Liver (tissue), 9 donors: Measurements from ENCODE around the gene APOBEC3C. TPM values are rescaled to one million over a fixed set of nuclear protein-coding genes. Genes with fewer than 3 reads are reported as not detected.

Source experiments
- DNase-seq: peaks from one replicate; pipeline ENCODE4 v3.0.0-alpha.2; 2017; ENCODE audit warnings: low spot score
- H3K27ac ChIP-seq, 2 donors: one replicate each; pipeline ENCODE4 v1.7.0; 2013; ENCODE audit warnings: inconsistent platforms in 2 of 2, low read length in 2 of 2, control low read depth in 1 of 2, low read depth in 1 of 2, mild to moderate bottlenecking in 1 of 2
- H3K27me3 ChIP-seq, 4 donors: one replicate each; pipeline versions ENCODE4 v1.6.1 to v1.7.0; 2013; ENCODE audit warnings: low read length in 3 of 4, inconsistent platforms in 1 of 4, mild to moderate bottlenecking in 1 of 4, moderate library complexity in 1 of 4; ENCODE audit not compliant: control insufficient read depth in 4 of 4, insufficient read depth in 4 of 4
- H3K36me3 ChIP-seq, 4 donors: one replicate each; pipeline versions ENCODE4 v1.6.1 to v1.7.0; 2013; ENCODE audit warnings: low read length in 3 of 4, mild to moderate bottlenecking in 3 of 4, low read depth in 1 of 4, moderate library complexity in 1 of 4; ENCODE audit not compliant: control insufficient read depth in 4 of 4, insufficient read depth in 3 of 4
- H3K4me1 ChIP-seq, 4 donors: one replicate each; pipeline versions ENCODE4 v1.6.1 to v1.7.0; 2013; ENCODE audit warnings: low read length in 3 of 4, mild to moderate bottlenecking in 3 of 4, moderate library complexity in 1 of 4; ENCODE audit not compliant: control insufficient read depth in 4 of 4, insufficient read depth in 4 of 4
- H3K4me3 ChIP-seq, 3 donors: one replicate each; pipeline versions ENCODE4 v1.6.1 to v1.7.0; 2013; ENCODE audit warnings: low read length in 3 of 3, control low read depth in 1 of 3, low read depth in 1 of 3, mild to moderate bottlenecking in 1 of 3
- H3K9ac ChIP-seq, 2 donors: one replicate each; pipeline ENCODE4 v1.7.0; 2013; ENCODE audit warnings: low read length in 2 of 2, mild to moderate bottlenecking in 2 of 2, moderate library complexity in 2 of 2, control low read depth in 1 of 2, low read depth in 1 of 2
- H3K9me3 ChIP-seq, 4 donors: one replicate each; pipeline versions ENCODE4 v1.6.1 to v1.7.0; 2013; ENCODE audit warnings: low read length in 3 of 4; ENCODE audit not compliant: control insufficient read depth in 4 of 4
- EGR1 ChIP-seq, 2 donors: IDR thresholded peaks; 2 replicates each; pipeline ENCODE4 v1.6.1; 2016 to 2018; ENCODE audit warnings: antibody characterized with exemption in 2 of 2, low read depth in 2 of 2
- FOXA1 ChIP-seq: IDR thresholded peaks from 2 replicates; pipeline ENCODE4 v1.6.1; 2016; ENCODE audit warnings: antibody characterized with exemption
- FOXA2 ChIP-seq: IDR thresholded peaks from 2 replicates; pipeline ENCODE4 v1.6.1; 2016; ENCODE audit warnings: antibody characterized with exemption
- GABPA ChIP-seq, 2 donors: IDR thresholded peaks in 1 of 2; conservative IDR thresholded peaks in 1 of 2; 2 replicates each; pipeline ENCODE4 v1.6.1; 2016; ENCODE audit warnings: antibody characterized with exemption in 2 of 2, mild to moderate bottlenecking in 1 of 2, moderate library complexity in 1 of 2
- HNF4A ChIP-seq, 2 donors: conservative IDR thresholded peaks; 2 replicates each; pipeline ENCODE4 v1.6.1; 2016; ENCODE audit warnings: antibody characterized with exemption in 2 of 2, mild to moderate bottlenecking in 2 of 2
- HNF4G ChIP-seq: IDR thresholded peaks from 2 replicates; pipeline ENCODE4 v1.6.1; 2016; ENCODE audit warnings: antibody characterized with exemption
- JUND ChIP-seq, 2 donors: IDR thresholded peaks; 2 replicates each; pipeline ENCODE4 v1.6.1; 2016; ENCODE audit warnings: antibody characterized with exemption in 2 of 2
- NR2F2 ChIP-seq: IDR thresholded peaks from 2 replicates; pipeline ENCODE4 v1.6.1; 2016; ENCODE audit warnings: antibody characterized with exemption
- RAD21 ChIP-seq, 2 donors: IDR thresholded peaks; 2 replicates each; pipeline ENCODE4 v1.6.1; 2016; ENCODE audit warnings: antibody characterized with exemption in 2 of 2, mild to moderate bottlenecking in 2 of 2
- RXRA ChIP-seq, 2 donors: IDR thresholded peaks; 2 replicates each; pipeline ENCODE4 v1.6.1; 2017 to 2018; ENCODE audit warnings: antibody characterized with exemption in 2 of 2, mild to moderate bottlenecking in 1 of 2
- SP1 ChIP-seq: IDR thresholded peaks from 2 replicates; pipeline ENCODE4 v1.6.1; 2018; ENCODE audit warnings: antibody characterized with exemption, mild to moderate bottlenecking
- TAF1 ChIP-seq: conservative IDR thresholded peaks from 2 replicates; pipeline ENCODE4 v1.6.1; 2016; ENCODE audit warnings: antibody characterized with exemption, mild to moderate bottlenecking
- YY1 ChIP-seq: IDR thresholded peaks from 2 replicates; pipeline ENCODE4 v1.6.1; 2016; ENCODE audit warnings: antibody characterized with exemption, mild to moderate bottlenecking
- WGBS: extraction: QIAGEN DNeasy Blood & Tissue Kit; methylation state at CpG from one replicate; pipeline ENCODE4 v1.1.7; 2013; 5-methylcytosine and 5-hydroxymethylcytosine counted together
- polyA plus RNA-seq, 2 donors: library from polyadenylated mRNA; stranded (reverse) in 1 of 2; unstranded in 1 of 2; fragments of 200-250 nt in 1 of 2; fragments of >200 nt in 1 of 2; fragmentation: Nextera tagmentation in 1 of 2; extraction: Ambion mirVana in 1 of 2; gene quantifications; one replicate each; pipeline versions ENCODE4 v1.2.1 to v1.2.3, GENCODE V29; 2013 to 2015
- total RNA-seq, 2 donors: library from RNA; depleted of rRNA; stranded (reverse); fragments of >200 nt; gene quantifications; one replicate each; pipeline ENCODE4 v1.2.3, GENCODE V29; 2014
- TF ChIP-seq, protein P1 (sequence below): IDR thresholded peaks from 2 replicates; pipeline ENCODE4 v1.6.1; 2016; ENCODE audit warnings: antibody characterized with exemption
- TF ChIP-seq, protein P2 (sequence below): IDR thresholded peaks from 2 replicates; pipeline ENCODE4 v1.6.1; 2016; ENCODE audit warnings: antibody characterized with exemption
- TF ChIP-seq, protein P3 (sequence below): IDR thresholded peaks from 2 replicates; pipeline ENCODE4 v1.6.1; 2016; ENCODE audit warnings: antibody characterized with exemption, mild to moderate bottlenecking
- TF ChIP-seq, protein P4 (sequence below): fragments of 150-350 bp; IDR thresholded peaks from 2 replicates; pipeline ENCODE4 v1.5.1; 2017; ENCODE audit warnings: improper control_type of control experiment, low read depth, low read length; ENCODE audit not compliant: missing input control
- TF ChIP-seq, protein P5 (sequence below): IDR thresholded peaks from 2 replicates; pipeline ENCODE4 v1.6.1; 2016; ENCODE audit warnings: antibody characterized with exemption
- donor health status: healthy.
- donor health status: healthy.
- donor health status: healthy.
- donor health status: healthy.
- donor health status: healthy.

APOBEC3C gene
- total and polyA plus RNA-seq, 4 donors: 1.2 to 11.9 (median 3.7) TPM

DNA sequence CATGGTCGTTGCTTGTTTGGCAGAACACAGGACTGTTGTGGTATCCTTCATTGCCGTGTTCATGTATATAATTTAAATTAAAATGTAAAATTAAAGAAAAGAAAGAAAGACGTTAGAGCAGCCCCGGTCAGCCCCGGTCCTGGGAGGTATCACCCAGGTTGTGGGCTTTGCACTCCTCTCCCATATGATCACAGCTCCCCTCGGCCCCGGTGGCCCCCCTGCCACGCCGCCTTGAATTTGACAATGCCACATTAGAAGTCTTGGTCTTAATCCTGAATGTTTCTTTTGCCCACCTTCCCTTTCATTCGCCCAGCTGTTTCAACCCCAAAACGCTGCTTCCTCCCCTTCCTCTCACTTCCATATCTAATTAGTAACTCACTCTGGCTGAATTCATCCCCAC, 45.3 kb upstream of the APOBEC3C start:
- H3K9me3 ChIP-seq: no peaks in the 10 kb centered on the region
- no peak overlapping the region for H3K4me3 ChIP-seq
- TF ChIP-seq HNF4A (conservative IDR thresholded peaks at IDR 0.05) (no peak), HNF4G (no peak), FOXA2 (no peak), NR2F2 (no peak), RAD21 (IDR thresholded peaks at IDR 0.05) (no peak), GABPA (IDR thresholded peaks at IDR 0.05 in 1 of 2, conservative IDR thresholded peaks at IDR 0.05 in 1 of 2) (no peak), TAF1 (no peak), JUND (IDR thresholded peaks at IDR 0.05) (no peak), FOXA1 (no peak), RXRA (IDR thresholded peaks at IDR 0.05) (no peak), YY1 (no peak)
- TF ChIP-seq, protein P1, sequence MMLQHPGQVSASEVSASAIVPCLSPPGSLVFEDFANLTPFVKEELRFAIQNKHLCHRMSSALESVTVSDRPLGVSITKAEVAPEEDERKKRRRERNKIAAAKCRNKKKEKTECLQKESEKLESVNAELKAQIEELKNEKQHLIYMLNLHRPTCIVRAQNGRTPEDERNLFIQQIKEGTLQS: no peak
- TF ChIP-seq, protein P2, sequence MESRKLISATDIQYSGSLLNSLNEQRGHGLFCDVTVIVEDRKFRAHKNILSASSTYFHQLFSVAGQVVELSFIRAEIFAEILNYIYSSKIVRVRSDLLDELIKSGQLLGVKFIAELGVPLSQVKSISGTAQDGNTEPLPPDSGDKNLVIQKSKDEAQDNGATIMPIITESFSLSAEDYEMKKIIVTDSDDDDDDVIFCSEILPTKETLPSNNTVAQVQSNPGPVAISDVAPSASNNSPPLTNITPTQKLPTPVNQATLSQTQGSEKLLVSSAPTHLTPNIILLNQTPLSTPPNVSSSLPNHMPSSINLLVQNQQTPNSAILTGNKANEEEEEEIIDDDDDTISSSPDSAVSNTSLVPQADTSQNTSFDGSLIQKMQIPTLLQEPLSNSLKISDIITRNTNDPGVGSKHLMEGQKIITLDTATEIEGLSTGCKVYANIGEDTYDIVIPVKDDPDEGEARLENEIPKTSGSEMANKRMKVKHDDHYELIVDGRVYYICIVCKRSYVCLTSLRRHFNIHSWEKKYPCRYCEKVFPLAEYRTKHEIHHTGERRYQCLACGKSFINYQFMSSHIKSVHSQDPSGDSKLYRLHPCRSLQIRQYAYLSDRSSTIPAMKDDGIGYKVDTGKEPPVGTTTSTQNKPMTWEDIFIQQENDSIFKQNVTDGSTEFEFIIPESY: no peak
- TF ChIP-seq, protein P3, sequence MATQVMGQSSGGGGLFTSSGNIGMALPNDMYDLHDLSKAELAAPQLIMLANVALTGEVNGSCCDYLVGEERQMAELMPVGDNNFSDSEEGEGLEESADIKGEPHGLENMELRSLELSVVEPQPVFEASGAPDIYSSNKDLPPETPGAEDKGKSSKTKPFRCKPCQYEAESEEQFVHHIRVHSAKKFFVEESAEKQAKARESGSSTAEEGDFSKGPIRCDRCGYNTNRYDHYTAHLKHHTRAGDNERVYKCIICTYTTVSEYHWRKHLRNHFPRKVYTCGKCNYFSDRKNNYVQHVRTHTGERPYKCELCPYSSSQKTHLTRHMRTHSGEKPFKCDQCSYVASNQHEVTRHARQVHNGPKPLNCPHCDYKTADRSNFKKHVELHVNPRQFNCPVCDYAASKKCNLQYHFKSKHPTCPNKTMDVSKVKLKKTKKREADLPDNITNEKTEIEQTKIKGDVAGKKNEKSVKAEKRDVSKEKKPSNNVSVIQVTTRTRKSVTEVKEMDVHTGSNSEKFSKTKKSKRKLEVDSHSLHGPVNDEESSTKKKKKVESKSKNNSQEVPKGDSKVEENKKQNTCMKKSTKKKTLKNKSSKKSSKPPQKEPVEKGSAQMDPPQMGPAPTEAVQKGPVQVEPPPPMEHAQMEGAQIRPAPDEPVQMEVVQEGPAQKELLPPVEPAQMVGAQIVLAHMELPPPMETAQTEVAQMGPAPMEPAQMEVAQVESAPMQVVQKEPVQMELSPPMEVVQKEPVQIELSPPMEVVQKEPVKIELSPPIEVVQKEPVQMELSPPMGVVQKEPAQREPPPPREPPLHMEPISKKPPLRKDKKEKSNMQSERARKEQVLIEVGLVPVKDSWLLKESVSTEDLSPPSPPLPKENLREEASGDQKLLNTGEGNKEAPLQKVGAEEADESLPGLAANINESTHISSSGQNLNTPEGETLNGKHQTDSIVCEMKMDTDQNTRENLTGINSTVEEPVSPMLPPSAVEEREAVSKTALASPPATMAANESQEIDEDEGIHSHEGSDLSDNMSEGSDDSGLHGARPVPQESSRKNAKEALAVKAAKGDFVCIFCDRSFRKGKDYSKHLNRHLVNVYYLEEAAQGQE: no peak
- TF ChIP-seq, protein P4, sequence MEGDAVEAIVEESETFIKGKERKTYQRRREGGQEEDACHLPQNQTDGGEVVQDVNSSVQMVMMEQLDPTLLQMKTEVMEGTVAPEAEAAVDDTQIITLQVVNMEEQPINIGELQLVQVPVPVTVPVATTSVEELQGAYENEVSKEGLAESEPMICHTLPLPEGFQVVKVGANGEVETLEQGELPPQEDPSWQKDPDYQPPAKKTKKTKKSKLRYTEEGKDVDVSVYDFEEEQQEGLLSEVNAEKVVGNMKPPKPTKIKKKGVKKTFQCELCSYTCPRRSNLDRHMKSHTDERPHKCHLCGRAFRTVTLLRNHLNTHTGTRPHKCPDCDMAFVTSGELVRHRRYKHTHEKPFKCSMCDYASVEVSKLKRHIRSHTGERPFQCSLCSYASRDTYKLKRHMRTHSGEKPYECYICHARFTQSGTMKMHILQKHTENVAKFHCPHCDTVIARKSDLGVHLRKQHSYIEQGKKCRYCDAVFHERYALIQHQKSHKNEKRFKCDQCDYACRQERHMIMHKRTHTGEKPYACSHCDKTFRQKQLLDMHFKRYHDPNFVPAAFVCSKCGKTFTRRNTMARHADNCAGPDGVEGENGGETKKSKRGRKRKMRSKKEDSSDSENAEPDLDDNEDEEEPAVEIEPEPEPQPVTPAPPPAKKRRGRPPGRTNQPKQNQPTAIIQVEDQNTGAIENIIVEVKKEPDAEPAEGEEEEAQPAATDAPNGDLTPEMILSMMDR: no peak
- TF ChIP-seq, protein P5, sequence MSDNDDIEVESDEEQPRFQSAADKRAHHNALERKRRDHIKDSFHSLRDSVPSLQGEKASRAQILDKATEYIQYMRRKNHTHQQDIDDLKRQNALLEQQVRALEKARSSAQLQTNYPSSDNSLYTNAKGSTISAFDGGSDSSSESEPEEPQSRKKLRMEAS: no peak
- DNase-seq: no peak
- 83% methylated on average over 11 of the region's 11 CpGs for WGBS
- H3K27me3 ChIP-seq: no peaks in the 10 kb centered on the region
- H3K4me1 ChIP-seq: no peaks in the 10 kb centered on the region
- H3K27ac ChIP-seq: no peak overlapping the region
- H3K36me3 ChIP-seq: no peaks in the 10 kb centered on the region
- no peak overlapping the region for H3K9ac ChIP-seq

DNA sequence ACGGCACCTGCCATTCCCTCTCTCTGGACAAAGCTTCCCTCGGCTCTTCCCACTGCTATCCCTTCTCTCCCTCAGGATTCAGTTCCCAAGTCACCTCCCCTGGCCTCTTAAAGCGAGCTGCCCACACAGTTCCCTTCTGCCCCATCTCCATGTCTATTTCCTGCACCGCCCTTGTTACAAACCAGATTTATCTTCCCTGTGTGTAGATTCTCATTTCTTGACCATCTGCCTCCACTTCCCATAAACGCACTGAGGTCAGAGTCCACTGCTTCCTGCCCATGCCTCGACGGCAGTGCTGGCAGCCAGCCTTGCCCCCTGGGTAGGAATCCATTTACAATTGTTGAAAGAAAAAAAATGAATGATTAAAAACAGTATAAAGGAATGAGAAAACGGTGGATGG, 43.5 kb upstream of the APOBEC3C start:
- Histone ChIP-seq H3K9ac (no peak overlapping the region), H3K4me1 (no peaks in the 10 kb centered on the region), H3K36me3 (no peaks in the 10 kb centered on the region), H3K27ac (no peak overlapping the region), H3K27me3 (no peaks in the 10 kb centered on the region), H3K4me3 (no peak overlapping the region), H3K9me3 (no peaks in the 10 kb centered on the region)
- DNase-seq: no peak
- 44% methylated on average over 8 of the region's 8 CpGs for WGBS
- TF ChIP-seq, protein P2: no peak
- TF ChIP-seq TAF1 (no peak), EGR1 (IDR thresholded peaks at IDR 0.05; ENCODE audit: low read depth in 2 of 2) (no peak), RAD21 (IDR thresholded peaks at IDR 0.05) (no peak), SP1 (no peak), FOXA2 (no peak), YY1 (no peak), GABPA (IDR thresholded peaks at IDR 0.05 in 1 of 2, conservative IDR thresholded peaks at IDR 0.05 in 1 of 2) (no peak), HNF4G (no peak), NR2F2 (no peak), RXRA (IDR thresholded peaks at IDR 0.05) (no peak), FOXA1 (no peak)
- TF ChIP-seq, protein P1: no peak
- TF ChIP-seq, protein P3: no peak
